Measurements from ENCODE around the gene FOLR1. TPM values are rescaled to one million over a fixed set of nuclear protein-coding genes. Genes with fewer than 3 reads are reported as not detected.
A peak's percentile ranks its signal among the peaks of the same experiment; 100 is the strongest.
"Not testable (repeated sequence)": the region's sequence is repeated elsewhere in the genome, so short reads cannot be mapped to it uniquely, and the experiment has no call there.

FOLR1 gene
- total and polyA plus RNA-seq, 2 donors (not counting 1 experiment from before 2014, with no cell fraction given) = 0.15 TPM; not detected in 1

DNA sequence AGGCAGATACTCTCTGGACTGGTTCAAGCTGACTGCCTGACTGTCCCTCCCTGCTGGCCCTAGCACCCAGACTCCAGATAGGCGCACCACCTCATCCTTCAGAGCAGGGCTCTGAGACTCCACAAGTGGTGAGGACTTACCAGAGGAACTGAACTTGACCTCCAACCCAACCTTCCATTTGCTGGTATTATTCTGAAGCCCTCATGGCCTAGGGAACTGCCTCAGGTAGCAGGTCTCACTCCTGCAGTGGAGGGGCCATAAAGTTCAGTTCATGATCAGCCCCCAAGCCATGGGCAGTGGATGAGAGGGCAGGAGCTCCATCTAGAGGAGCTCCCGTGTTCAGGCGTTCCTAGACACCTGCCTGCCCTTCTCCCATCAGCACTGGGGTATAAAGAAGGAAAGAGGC is 10.4 kb upstream of the FOLR1 start:
- not testable (repeated sequence) for H3K9ac ChIP-seq (ENCODE audit: insufficient read depth, low read length); H3K27ac ChIP-seq (ENCODE audit: insufficient read depth, low read length); DNase-seq (ENCODE audit: low read depth in 2 of 2); H3K4me1 ChIP-seq (ENCODE audit: control insufficient read depth, extremely low read depth, insufficient read depth, low read length); H3K79me2 ChIP-seq (ENCODE audit: control insufficient read depth, insufficient read depth, low read length); H2AFZ ChIP-seq (ENCODE audit: low read length); H3K4me3 ChIP-seq (replicated peaks in 1 of 4; ENCODE audit: control extremely low read depth in 1 of 4, insufficient read depth in 1 of 4, low read depth in 3 of 4, low read length in 4 of 4); H3K36me3 ChIP-seq (ENCODE audit: control insufficient read depth, insufficient read depth, low read length); H4K20me1 ChIP-seq (ENCODE audit: control insufficient read depth, extremely low read depth, insufficient read depth, low read length); H3K27me3 ChIP-seq (ENCODE audit: control insufficient read depth, insufficient read depth, low read length); H3K4me2 ChIP-seq (ENCODE audit: extremely low read depth, insufficient read depth, low read length); H3K9me3 ChIP-seq (ENCODE audit: control insufficient read depth, insufficient read depth, low read depth, low read length)

DNA sequence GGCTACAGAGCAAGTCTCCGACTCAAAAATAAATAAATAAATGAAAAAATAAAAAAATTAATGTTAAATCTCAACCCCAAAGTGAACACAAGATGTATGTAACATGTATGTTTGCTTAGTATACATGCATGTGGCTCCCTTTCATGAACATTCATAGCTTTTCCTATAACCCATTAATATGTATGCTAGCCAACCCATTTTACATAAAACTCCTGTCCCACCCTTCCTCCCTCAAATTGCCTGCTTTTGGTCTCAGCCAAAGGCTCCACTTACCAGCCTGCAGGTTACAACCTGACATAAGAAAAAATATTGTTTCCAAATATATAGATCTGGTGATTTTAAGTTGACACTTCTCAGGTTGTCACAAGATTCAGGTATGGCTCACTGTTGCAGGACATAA is 3.7 kb upstream of the FOLR1 start:
- Histone ChIP-seq H3K9me3 (ENCODE audit: control insufficient read depth, insufficient read depth, low read depth, low read length) (no peaks in the 10 kb centered on the region), H4K20me1 (ENCODE audit: control insufficient read depth, extremely low read depth, insufficient read depth, low read length) (no peaks in the 10 kb centered on the region), H3K4me2 (ENCODE audit: extremely low read depth, insufficient read depth, low read length) (no peak overlapping the region), H3K4me1 (ENCODE audit: control insufficient read depth, extremely low read depth, insufficient read depth, low read length) (no peaks in the 10 kb centered on the region), H3K9ac (ENCODE audit: insufficient read depth, low read length) (no peak overlapping the region), H3K36me3 (ENCODE audit: control insufficient read depth, insufficient read depth, low read length) (no peaks in the 10 kb centered on the region), H3K79me2 (ENCODE audit: control insufficient read depth, insufficient read depth, low read length) (no peaks in the 10 kb centered on the region), H3K27me3 (ENCODE audit: control insufficient read depth, insufficient read depth, low read length) (no peaks in the 10 kb centered on the region), H2AFZ (ENCODE audit: low read length) (no peak overlapping the region), H3K4me3 (replicated peaks in 1 of 4; ENCODE audit: control extremely low read depth in 1 of 4, insufficient read depth in 1 of 4, low read depth in 3 of 4, low read length in 4 of 4) (no peak overlapping the region), H3K27ac (ENCODE audit: insufficient read depth, low read length) (no peak overlapping the region)
- DNase-seq (ENCODE audit: low read depth in 2 of 2) = no peak
- TF ChIP-seq, protein P1, sequence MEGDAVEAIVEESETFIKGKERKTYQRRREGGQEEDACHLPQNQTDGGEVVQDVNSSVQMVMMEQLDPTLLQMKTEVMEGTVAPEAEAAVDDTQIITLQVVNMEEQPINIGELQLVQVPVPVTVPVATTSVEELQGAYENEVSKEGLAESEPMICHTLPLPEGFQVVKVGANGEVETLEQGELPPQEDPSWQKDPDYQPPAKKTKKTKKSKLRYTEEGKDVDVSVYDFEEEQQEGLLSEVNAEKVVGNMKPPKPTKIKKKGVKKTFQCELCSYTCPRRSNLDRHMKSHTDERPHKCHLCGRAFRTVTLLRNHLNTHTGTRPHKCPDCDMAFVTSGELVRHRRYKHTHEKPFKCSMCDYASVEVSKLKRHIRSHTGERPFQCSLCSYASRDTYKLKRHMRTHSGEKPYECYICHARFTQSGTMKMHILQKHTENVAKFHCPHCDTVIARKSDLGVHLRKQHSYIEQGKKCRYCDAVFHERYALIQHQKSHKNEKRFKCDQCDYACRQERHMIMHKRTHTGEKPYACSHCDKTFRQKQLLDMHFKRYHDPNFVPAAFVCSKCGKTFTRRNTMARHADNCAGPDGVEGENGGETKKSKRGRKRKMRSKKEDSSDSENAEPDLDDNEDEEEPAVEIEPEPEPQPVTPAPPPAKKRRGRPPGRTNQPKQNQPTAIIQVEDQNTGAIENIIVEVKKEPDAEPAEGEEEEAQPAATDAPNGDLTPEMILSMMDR (conservative IDR thresholded peaks at IDR 0.05 in 1 of 2, IDR thresholded peaks at IDR 0.05 in 1 of 2; ENCODE audit: low read depth in 1 of 2, low read length in 2 of 2) = no peak
- TF ChIP-seq EZH2 (IDR thresholded peaks at IDR 0.05; ENCODE audit: low read length, missing control alignments) = no peak

DNA sequence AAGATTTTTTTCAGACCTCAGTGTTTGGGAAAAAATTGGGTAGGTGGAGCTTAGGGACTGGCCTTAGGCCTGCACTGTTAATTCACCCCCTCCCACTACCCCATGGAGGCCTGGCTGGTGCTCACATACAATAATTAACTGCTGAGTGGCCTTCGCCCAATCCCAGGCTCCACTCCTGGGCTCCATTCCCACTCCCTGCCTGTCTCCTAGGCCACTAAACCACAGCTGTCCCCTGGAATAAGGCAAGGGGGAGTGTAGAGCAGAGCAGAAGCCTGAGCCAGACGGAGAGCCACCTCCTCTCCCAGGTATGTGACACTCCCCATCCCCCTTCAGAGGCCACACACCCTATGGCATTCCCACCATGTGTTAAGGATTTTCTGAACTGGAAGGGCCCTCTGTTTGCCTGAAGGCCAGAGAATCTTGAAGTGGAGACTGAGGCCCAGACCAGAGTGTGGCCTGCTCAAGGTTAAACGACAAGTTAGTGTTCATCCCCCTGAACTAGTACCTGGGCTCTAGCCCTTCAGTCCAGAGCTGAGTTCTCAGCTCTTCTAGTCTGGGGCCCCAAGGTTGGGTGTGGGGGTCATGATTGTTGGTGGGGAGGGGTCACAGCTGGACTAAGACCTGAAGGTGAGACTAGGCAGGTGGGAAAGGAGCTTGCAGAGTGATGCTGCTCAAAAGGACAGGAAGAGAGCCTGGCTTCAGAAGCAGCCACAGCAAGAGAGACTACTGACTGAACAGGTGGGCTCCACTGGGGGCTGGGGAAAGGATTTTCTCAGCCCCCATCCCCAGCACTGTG is 2.3 kb upstream of the FOLR1 start:
- no peaks in the 10 kb centered on the region for H3K9me3 ChIP-seq (ENCODE audit: control insufficient read depth, insufficient read depth, low read depth, low read length)
- H3K9ac ChIP-seq (ENCODE audit: insufficient read depth, low read length) = no peak overlapping the region
- H3K79me2 ChIP-seq (ENCODE audit: control insufficient read depth, insufficient read depth, low read length) = no peaks in the 10 kb centered on the region
- no peak overlapping the region for H3K27ac ChIP-seq (ENCODE audit: insufficient read depth, low read length)
- H3K4me3 ChIP-seq (replicated peaks in 1 of 4; ENCODE audit: control extremely low read depth in 1 of 4, insufficient read depth in 1 of 4, low read depth in 3 of 4, low read length in 4 of 4) = no peak overlapping the region
- no peaks in the 10 kb centered on the region for H4K20me1 ChIP-seq (ENCODE audit: control insufficient read depth, extremely low read depth, insufficient read depth, low read length)
- no peaks in the 10 kb centered on the region for H3K27me3 ChIP-seq (ENCODE audit: control insufficient read depth, insufficient read depth, low read length)
- H2AFZ ChIP-seq (ENCODE audit: low read length) = no peak overlapping the region
- DNase-seq (ENCODE audit: low read depth in 2 of 2) = peak in 1 of 2 donors; percentile 43
- no peaks in the 10 kb centered on the region for H3K4me1 ChIP-seq (ENCODE audit: control insufficient read depth, extremely low read depth, insufficient read depth, low read length)
- H3K36me3 ChIP-seq (ENCODE audit: control insufficient read depth, insufficient read depth, low read length) = no peaks in the 10 kb centered on the region
- TF ChIP-seq EZH2 (IDR thresholded peaks at IDR 0.05; ENCODE audit: low read length, missing control alignments) = no peak
- TF ChIP-seq, protein P1 (conservative IDR thresholded peaks at IDR 0.05 in 1 of 2, IDR thresholded peaks at IDR 0.05 in 1 of 2; ENCODE audit: low read depth in 1 of 2, low read length in 2 of 2) = no peak
- H3K4me2 ChIP-seq (ENCODE audit: extremely low read depth, insufficient read depth, low read length) = no peak overlapping the region
